HG02610 (cell line): ENCODE measurements around the gene OOSP3.
"Not testable (repeated sequence)": the region's sequence is repeated elsewhere in the genome, so short reads cannot be mapped to it uniquely, and the experiment has no call there.

Experiments used
- ATAC-seq: cut with Tn5 transposase; IDR thresholded peaks from one replicate; pipeline ENCODE4 v1.9.1; 2021; ENCODE audit warnings: mild to moderate bottlenecking, moderate library complexity; ENCODE audit not compliant: unreplicated experiment

Gene OOSP3, protein sequence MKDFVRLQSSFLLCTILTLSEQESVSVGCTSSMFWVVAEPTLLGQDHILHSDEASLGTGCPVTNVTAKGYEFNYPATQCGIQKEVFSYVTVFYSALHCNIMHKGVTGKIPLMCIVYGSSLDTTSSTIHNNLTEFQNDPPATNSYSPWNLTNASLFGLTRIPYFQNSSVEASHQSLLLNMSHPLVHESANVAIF

GRCh38 chr11:59878575-59878974 lies at the start of gene OOSP3:
OOSP3 (plus strand) TSS chr11:59878782; CDS start chr11:59878809, 27 bp downstream.
- ATAC-seq = no peak

- ATAC-seq = no peak
Observed at GRCh38 chr11:59829358-59829757, 49.2 kb upstream of the OOSP3 start.

- ATAC-seq = no peak
Observed at GRCh38 chr11:59833602-59834001, 45.0 kb upstream of the OOSP3 start.

DNA sequence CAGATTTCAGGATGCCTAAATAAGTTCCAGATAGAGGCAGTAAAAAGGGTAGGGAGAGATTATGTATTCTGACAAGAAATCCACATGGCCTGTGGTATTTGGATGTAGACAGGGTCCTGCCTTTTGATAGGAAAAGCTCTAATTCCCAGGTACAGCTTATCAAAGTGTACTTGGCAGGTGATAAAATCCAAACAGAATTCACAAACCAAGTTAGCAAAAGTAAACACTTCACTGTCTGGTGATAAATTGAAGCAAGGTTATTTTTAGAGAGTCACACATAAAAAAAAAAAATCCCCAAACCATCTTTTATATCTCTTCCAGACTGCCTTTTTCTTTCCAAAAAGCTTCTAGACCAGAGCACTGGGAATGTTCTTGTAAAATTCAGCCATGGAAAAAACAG lies 39.0 kb upstream of the OOSP3 start:
- no peak for ATAC-seq

- no peak for ATAC-seq
Observed at GRCh38 chr11:59841514-59841913, 37.1 kb upstream of the OOSP3 start.

GRCh38 chr11:59842316-59842715 lies 36.3 kb upstream of the OOSP3 start:
- no peak for ATAC-seq

- ATAC-seq = no peak
Observed at GRCh38 chr11:59845399-59845798, 33.2 kb upstream of the OOSP3 start, which contains the start of gene CBLIF. CBLIF (minus strand) TSS chr11:59845499; CDS start chr11:59845453, 46 bp downstream.

GRCh38 chr11:59846556-59846955 lies 32.0 kb upstream of the OOSP3 start:
- no peak for ATAC-seq

DNA sequence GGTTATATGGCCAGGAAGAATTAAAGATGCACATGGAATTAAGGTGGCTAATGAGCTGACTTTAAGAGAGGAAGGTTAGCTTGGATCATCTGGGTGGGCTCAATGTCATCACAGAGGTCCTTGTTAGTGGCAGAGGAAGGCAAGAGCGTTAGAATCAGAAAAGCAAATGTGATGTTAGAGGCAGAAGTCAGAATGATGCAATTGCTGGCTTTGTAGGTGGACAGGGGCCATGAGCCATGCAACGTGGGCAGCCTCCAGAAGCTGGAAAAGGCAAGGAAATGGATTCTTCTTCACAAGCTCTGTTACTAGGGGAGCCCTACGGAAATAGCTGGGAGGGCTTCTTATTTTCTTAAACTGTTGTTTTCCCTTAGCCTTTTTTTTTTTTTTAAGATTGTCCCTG lies 31.0 kb upstream of the OOSP3 start:
- no peak for ATAC-seq

GRCh38 chr11:59848439-59848838 lies 30.1 kb upstream of the OOSP3 start:
- not testable (repeated sequence) for ATAC-seq

GRCh38 chr11:59849129-59849528 lies 29.5 kb upstream of the OOSP3 start:
- ATAC-seq = no peak

DNA sequence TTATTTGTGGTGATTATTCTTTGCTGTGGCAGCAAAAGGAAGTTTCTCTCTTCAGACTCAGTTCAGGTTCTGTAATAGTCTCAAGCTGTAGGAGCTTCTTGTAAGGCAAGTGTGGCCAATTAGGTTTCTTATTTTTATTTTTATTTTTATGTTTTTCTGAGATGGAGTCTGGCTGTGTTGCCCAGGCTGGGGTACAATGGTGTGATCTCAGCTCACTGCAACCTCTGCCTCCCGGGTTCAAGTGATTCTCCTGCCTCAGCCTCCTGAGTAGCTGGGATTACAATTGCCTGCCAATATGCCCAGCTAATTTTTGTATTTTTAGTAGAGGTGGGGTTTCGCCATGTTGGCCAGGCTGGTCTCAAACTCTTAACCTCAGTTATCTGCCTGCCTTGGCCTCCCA lies 29.0 kb upstream of the OOSP3 start:
- ATAC-seq = not testable (repeated sequence)

DNA sequence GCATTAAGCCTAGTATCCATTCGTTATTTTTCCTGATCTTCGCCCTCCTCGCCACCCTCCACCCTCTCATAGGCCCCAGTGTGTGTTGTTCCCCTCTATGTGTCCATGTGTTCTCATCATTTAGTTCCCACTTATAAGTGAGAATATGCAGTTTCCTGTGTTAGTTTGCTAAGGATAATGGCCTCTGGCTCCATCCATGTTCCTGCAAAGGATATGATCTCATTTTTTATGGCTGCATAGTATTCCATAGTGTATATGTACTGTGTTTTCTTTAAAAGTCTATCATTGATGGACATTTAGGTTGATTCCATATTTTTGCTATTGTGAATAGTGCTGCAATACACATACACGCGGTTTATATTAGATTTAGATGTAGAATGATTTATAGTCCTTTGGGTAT lies 27.2 kb upstream of the OOSP3 start:
- not testable (repeated sequence) for ATAC-seq

- ATAC-seq = no peak
Observed at GRCh38 chr11:59854871-59855270, 23.7 kb upstream of the OOSP3 start.

DNA sequence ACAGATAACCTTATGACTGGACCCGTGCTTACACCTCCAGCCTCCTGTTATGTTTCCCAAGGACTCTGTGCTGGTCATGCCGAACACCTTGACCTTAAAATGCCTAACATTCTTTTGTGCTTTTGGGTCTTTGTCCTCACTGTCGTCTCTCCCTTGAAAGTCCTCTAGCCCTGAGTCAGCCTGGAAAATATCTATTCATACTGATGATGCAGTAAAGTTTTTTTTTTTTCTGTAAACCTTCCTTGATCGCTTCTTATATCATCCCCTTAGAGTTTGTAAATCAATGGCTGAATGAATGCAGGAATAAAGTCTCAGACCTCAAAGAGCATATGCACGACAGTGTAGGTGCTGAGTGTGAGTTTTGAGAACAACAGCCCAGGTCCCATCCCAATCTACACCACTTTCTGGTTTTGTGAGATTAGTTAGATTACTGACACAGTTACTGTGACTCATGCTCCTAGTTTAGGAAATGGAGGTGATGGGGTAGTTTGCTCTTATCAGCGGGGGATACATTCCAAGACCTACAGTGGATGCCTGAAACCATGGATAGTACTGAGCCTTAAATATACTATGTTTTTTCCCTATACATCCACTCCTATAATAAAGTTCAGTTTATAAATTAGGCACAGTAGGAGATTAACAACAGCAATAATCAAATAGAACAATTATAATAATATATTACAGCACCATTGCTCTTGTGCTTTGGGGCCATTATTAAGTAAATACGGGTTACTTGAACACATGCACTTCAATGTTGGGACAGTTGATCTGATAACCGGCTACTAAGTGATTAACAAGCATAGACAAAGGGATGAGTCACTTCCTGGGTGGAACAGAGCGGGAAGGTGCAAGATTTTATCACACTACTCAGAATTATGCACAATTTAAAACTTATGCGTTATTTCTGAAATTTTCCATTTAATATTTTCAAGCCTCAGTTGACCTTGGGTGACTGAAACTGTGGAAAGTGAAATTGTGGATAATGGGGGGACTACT lies 20.8 kb upstream of the OOSP3 start:
- ATAC-seq = no peak

- ATAC-seq = no peak
Observed at GRCh38 chr11:59859673-59860072, 18.9 kb upstream of the OOSP3 start.

- ATAC-seq = no peak
Observed at GRCh38 chr11:59862252-59862651, 16.3 kb upstream of the OOSP3 start.

DNA sequence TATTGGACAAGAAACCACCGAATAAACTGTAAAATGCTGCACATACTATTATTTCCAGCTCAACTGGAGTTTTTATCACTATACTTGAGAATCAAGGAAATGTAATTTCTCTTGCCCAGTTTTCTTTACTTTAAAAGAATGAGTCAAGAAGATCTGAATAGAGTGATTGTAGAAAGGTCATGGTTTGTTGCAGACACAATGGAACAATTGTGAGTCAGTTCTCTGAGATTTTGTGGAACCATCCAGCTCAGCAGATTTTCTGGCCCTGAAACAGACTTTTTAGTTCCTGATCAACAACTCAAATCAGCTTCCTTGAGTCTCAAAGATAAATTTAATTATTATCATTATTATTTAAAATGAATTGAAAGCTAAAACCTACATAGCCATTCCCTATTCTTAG lies 13.6 kb upstream of the OOSP3 start:
- ATAC-seq = no peak

DNA sequence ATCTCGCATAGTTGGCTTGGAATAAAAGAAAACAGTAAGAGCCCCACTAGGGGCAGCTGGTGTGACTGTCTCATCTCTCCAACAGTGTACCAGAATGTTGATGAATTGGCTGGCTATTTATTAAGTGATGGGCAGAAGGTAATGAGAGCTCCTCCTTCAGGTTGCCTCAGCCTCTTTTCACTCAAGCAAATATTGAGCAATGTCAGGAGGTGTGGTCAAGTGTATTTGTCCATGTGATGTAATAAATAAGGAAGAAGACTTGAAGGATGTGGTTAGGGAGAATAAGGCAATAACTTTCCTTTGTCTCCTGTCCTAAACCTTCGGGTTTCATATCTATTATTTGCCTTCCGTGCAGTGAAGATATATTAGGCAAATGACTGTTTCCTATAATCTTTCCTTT lies 12.2 kb upstream of the OOSP3 start, which contains the start of gene TCN1:
Gene TCN1, minus strand, starts transcription at position 91 of the 400 bp plus-strand sequence. Its CDS starts 17 bp downstream, at position 74.
- ATAC-seq = no peak

GRCh38 chr11:59866836-59867235 lies 11.7 kb upstream of the OOSP3 start:
- no peak for ATAC-seq

DNA sequence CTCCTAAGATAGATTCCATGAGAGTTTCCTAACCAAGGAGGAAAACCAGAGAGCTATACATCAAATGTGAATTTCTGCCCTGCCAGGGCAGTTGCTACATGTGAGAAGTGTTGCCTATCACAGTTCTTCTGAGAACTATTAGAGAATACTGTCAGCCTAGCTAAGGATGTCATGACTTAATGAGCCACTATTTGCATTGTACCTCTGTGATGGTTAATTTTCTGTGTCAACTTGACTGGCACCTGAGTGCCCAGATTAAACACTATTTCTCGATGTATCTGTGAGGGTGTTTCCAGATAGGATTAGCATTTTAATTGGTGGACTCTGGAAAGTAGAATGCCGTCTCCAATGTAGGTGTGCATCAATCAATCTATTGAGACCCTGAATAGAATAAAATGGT lies 10.6 kb upstream of the OOSP3 start:
- no peak for ATAC-seq

GRCh38 chr11:59872076-59872475 lies 6.5 kb upstream of the OOSP3 start:
- ATAC-seq = no peak
